ENCODE measurements around the gene ABCB8. TPM values are rescaled to one million over a fixed set of nuclear protein-coding genes. Genes with fewer than 3 reads are reported as not detected.
A peak's percentile ranks its signal among the peaks of the same experiment; 100 is the strongest.

The ABCB8 gene
- total and polyA plus RNA-seq, 9 of the 15 experiments (the other 6 are each of a cell fraction or from before 2014, with no cell fraction given) = 7.6 to 106 (median 36.3) TPM

GRCh38 chr7:151087245-151088018 is 59.2 kb downstream of the ABCB8 start (continued):
- no peak; the same call in 1 of the 2 replicates for TF ChIP-seq AFF4 (CRISPR knock-in tag; IDR thresholded peaks at IDR 0.05)
- TF ChIP-seq NR3C1 (CRISPR knock-in tag; IDR thresholded peaks at IDR 0.05) = 0 out of 2 replicates have a peak, but pooled peaks have one; percentile 23
- TF ChIP-seq ID3 (CRISPR knock-in tag; IDR thresholded peaks at IDR 0.05) = no peak
- TF ChIP-seq ID3 (tag; IDR thresholded peaks at IDR 0.05) = 0 out of 2 replicates have a peak, but pooled peaks have one; percentile 43
- peak; percentile 82 for TF ChIP-seq POLR2G (IDR thresholded peaks at IDR 0.05; ENCODE audit: low read depth, low read length)
- 0 out of 2 replicates have a peak, but pooled peaks have one; percentile 68 for TF ChIP-seq KAT7 (CRISPR knock-in tag; IDR thresholded peaks at IDR 0.05; ENCODE audit: borderline replicate concordance)
- TF ChIP-seq HMGN3 (IDR thresholded peaks at IDR 0.05; ENCODE audit: borderline replicate concordance, extremely low read depth, insufficient read length, low read depth, low read length) = peak; percentile 81
- 0 out of 2 replicates have a peak, but pooled peaks have one; percentile 48 for TF ChIP-seq POLR2A (conservative IDR thresholded peaks at IDR 0.05)
- TF ChIP-seq DNMT1 (IDR thresholded peaks at IDR 0.05) = no peak
- TF ChIP-seq L3MBTL2 (IDR thresholded peaks at IDR 0.05) = peak; percentile 91
- TF ChIP-seq POLR2H (tag; IDR thresholded peaks at IDR 0.05; ENCODE audit: low read depth) = no peak
- 0 out of 2 replicates have a peak, but pooled peaks have one; percentile 12 for TF ChIP-seq RERE (CRISPR knock-in tag; IDR thresholded peaks at IDR 0.05; ENCODE audit: borderline replicate concordance)
- TF ChIP-seq ZNF140 (CRISPR knock-in tag; IDR thresholded peaks at IDR 0.05) = no peak
- no peak; the same call in 1 of the 2 replicates for TF ChIP-seq XRCC5 (IDR thresholded peaks at IDR 0.05; ENCODE audit: low read depth, low read length)
- 0 out of 2 replicates have a peak, but pooled peaks have one; percentile 25 for TF ChIP-seq SRSF3 (IDR thresholded peaks at IDR 0.05; ENCODE audit: insufficient read depth, low read length)
- 0 out of 2 replicates have a peak, but pooled peaks have one; percentile 24 for TF ChIP-seq HDAC2 (IDR thresholded peaks at IDR 0.05)
- no peak for TF ChIP-seq ADNP (tag; IDR thresholded peaks at IDR 0.05)
- TF ChIP-seq MED1 (CRISPR knock-in tag; IDR thresholded peaks at IDR 0.05; ENCODE audit: borderline replicate concordance) = no peak

Data from K562 (cell line).